Trophoblast cell (in vitro differentiated cells and primary cell): Measurements from ENCODE around the gene NTN5.
"Not testable (repeated sequence)": the region's sequence is repeated elsewhere in the genome, so short reads cannot be mapped to it uniquely, and the experiment has no call there.

Experiments
- DNase-seq, 2 donors: peaks; one replicate each; pipeline ENCODE4 v3.0.0-alpha.2; 2016
- H2AFZ ChIP-seq: 2 replicates; pipeline ENCODE4 v1.6.1; 2013; ENCODE audit warnings: low read length, moderate library complexity, mild to moderate bottlenecking; ENCODE audit not compliant: insufficient read depth, poor library complexity
- H2AK5ac ChIP-seq: 2 replicates; pipeline ENCODE4 v1.6.1; 2013; ENCODE audit warnings: mild to moderate bottlenecking, low read length
- H2BK120ac ChIP-seq: 2 replicates; pipeline ENCODE4 v1.6.1; 2013; ENCODE audit warnings: low read length, mild to moderate bottlenecking, moderate library complexity; ENCODE audit not compliant: insufficient read depth, poor library complexity
- H2BK12ac ChIP-seq: 2 replicates; pipeline ENCODE4 v1.6.1; 2013; ENCODE audit warnings: mild to moderate bottlenecking, low read length, moderate library complexity
- H2BK5ac ChIP-seq: 2 replicates; pipeline ENCODE4 v1.6.1; 2013; ENCODE audit warnings: low read length, low read depth, moderate library complexity, mild to moderate bottlenecking; ENCODE audit not compliant: poor library complexity
- H3K14ac ChIP-seq: 2 replicates; pipeline ENCODE4 v1.6.1; 2013; ENCODE audit warnings: mild to moderate bottlenecking, low read length
- H3K18ac ChIP-seq: 2 replicates; pipeline ENCODE4 v1.6.1; 2013; ENCODE audit warnings: mild to moderate bottlenecking, low read length
- H3K23ac ChIP-seq: 2 replicates; pipeline ENCODE4 v1.6.1; 2013; ENCODE audit warnings: low read length
- H3K27ac ChIP-seq: 2 replicates; pipeline ENCODE4 v1.5.1; 2013; ENCODE audit warnings: low read depth, mild to moderate bottlenecking, inconsistent platforms, low read length, moderate library complexity
- H3K27me3 ChIP-seq: 2 replicates; pipeline ENCODE4 v1.6.1; 2013; ENCODE audit warnings: inconsistent platforms, mild to moderate bottlenecking, low read length, moderate library complexity; ENCODE audit not compliant: insufficient read depth
- H3K36me3 ChIP-seq, 2 experiments: 1 replicate in 1 of 2; 2 replicates in 1 of 2; pipeline ENCODE4 v1.6.1; 2013; ENCODE audit warnings: low read length in 2 of 2, mild to moderate bottlenecking in 2 of 2, moderate library complexity in 1 of 2; ENCODE audit not compliant: insufficient read depth in 2 of 2, control insufficient read depth in 1 of 2
- H3K4ac ChIP-seq: 2 replicates; pipeline ENCODE4 v1.6.1; 2013; ENCODE audit warnings: low read depth, mild to moderate bottlenecking, low read length, moderate library complexity
- H3K4me1 ChIP-seq, 2 experiments: 1 replicate in 1 of 2; 2 replicates in 1 of 2; pipeline ENCODE4 v1.6.1; 2013; ENCODE audit warnings: low read length in 2 of 2, mild to moderate bottlenecking in 2 of 2, moderate library complexity in 1 of 2; ENCODE audit not compliant: insufficient read depth in 2 of 2, control insufficient read depth in 1 of 2
- H3K4me2 ChIP-seq: 2 replicates; pipeline ENCODE4 v1.6.1; 2013; ENCODE audit warnings: inconsistent platforms, mild to moderate bottlenecking, low read length, moderate library complexity
- H3K4me3 ChIP-seq: 2 replicates; pipeline ENCODE4 v1.5.1; 2013; ENCODE audit warnings: mild to moderate bottlenecking, low read depth, low read length, inconsistent platforms
- H3K79me1 ChIP-seq: one replicate; pipeline ENCODE4 v1.6.1; 2013; ENCODE audit warnings: low read length
- H3K79me2 ChIP-seq: 2 replicates; pipeline ENCODE4 v1.6.1; 2013; ENCODE audit warnings: low read length, mild to moderate bottlenecking; ENCODE audit not compliant: control insufficient read depth, insufficient read depth, poor library complexity
- H3K9ac ChIP-seq: 2 replicates; pipeline ENCODE4 v1.6.1; 2013; ENCODE audit warnings: mild to moderate bottlenecking, low read length
- H3K9me3 ChIP-seq: 2 replicates; pipeline ENCODE4 v1.6.1; 2013; ENCODE audit warnings: low read depth, mild to moderate bottlenecking, control low read depth, inconsistent platforms, low read length; ENCODE audit not compliant: insufficient read depth
- H4K12ac ChIP-seq: 2 replicates; pipeline ENCODE4 v1.6.1; 2013; ENCODE audit warnings: low read depth, mild to moderate bottlenecking, low read length, moderate library complexity
- H4K8ac ChIP-seq: 2 replicates; pipeline ENCODE4 v1.6.1; 2013; ENCODE audit warnings: low read depth, mild to moderate bottlenecking, low read length, moderate library complexity
- H4K91ac ChIP-seq: one replicate; pipeline ENCODE4 v1.6.1; 2013; ENCODE audit warnings: low read depth, mild to moderate bottlenecking, low read length, moderate library complexity
- WGBS: extraction: QIAGEN DNeasy Blood & Tissue Kit; methylation state at CpG from one replicate; pipeline ENCODE4 v1.1.7; 2013; ENCODE audit warnings: missing lambda C conversion rate; ENCODE audit not compliant: insufficient read length, insufficient coverage; ENCODE audit errors: extremely low coverage; 5-methylcytosine and 5-hydroxymethylcytosine counted together

NTN5 gene

DNA sequence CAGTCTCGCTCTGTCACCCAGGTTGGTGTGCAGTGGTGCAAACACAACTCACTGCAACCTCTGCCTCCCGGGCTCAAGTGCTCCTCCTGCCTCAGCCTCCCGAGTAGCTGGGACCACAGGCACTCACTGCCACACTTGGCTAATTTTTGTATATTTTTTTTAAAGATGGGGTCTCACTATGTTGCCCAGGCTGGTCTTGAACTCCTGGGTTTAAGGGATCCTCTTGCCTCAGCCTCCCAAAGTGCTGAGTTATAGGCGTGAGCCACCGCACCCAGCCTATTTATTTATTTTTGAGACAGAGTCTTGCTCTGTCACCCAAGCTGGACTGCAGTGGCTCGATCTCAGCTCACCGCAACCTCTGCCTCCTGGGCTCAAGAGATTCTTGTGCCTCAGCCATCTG is 13.8 kb upstream of the NTN5 start:
- H3K23ac ChIP-seq, H3K36me3 ChIP-seq, H3K9ac ChIP-seq, H3K27me3 ChIP-seq, H3K4me1 ChIP-seq, H4K8ac ChIP-seq, DNase-seq, H2BK120ac ChIP-seq, H3K27ac ChIP-seq, H3K79me1 ChIP-seq, H2BK12ac ChIP-seq, H3K4me2 ChIP-seq, H3K79me2 ChIP-seq, H2BK5ac ChIP-seq, H2AK5ac ChIP-seq, H4K91ac ChIP-seq, H3K18ac ChIP-seq, H4K12ac ChIP-seq, H2AFZ ChIP-seq, H3K9me3 ChIP-seq, H3K4ac ChIP-seq, H3K14ac ChIP-seq, H3K4me3 ChIP-seq: not testable (repeated sequence)
- no CpG with 5 or more reads among the region's 7 CpGs for WGBS

DNA sequence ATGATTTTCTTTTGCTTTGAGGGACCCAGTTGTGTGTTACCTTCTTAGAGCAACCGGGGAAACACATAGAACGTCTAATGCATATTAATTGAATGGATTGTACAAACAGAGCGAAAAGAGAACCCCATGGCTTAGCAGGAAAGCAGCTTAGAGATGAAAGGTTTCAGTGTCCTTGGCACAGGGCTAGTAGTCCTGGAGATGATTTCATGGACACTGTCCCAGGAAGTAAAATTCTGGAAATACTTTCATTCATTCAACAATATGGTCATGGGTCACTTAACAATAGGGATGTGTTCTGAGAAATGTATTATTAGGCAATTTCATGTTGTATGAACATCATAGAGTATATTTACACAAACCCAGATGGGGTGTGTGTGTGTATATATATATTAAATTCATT is 13.3 kb upstream of the NTN5 start:
- Histone ChIP-seq H3K4ac (no peak overlapping the region), H4K91ac (no peak overlapping the region), H2BK5ac (no peak overlapping the region), H3K27me3 (no peaks in the 10 kb centered on the region), H3K18ac (no peak overlapping the region), H2BK120ac (no peak overlapping the region), H3K27ac (no peak overlapping the region), H3K36me3 (no peaks in the 10 kb centered on the region), H3K79me2 (no peaks in the 10 kb centered on the region), H3K9ac (no peak overlapping the region), H3K4me1 (no peaks in the 10 kb centered on the region), H4K8ac (no peak overlapping the region), H2AK5ac (no peak overlapping the region), H2BK12ac (no peak overlapping the region), H3K14ac (no peak overlapping the region), H4K12ac (no peak overlapping the region), H2AFZ (no peak overlapping the region), H3K4me3 (no peak overlapping the region), H3K23ac (no peak overlapping the region), H3K79me1 (no peaks in the 10 kb centered on the region), H3K4me2 (no peak overlapping the region), H3K9me3 (no peaks in the 10 kb centered on the region)
- WGBS: no CpG with 5 or more reads among the region's 3 CpGs
- DNase-seq: no peak

DNA sequence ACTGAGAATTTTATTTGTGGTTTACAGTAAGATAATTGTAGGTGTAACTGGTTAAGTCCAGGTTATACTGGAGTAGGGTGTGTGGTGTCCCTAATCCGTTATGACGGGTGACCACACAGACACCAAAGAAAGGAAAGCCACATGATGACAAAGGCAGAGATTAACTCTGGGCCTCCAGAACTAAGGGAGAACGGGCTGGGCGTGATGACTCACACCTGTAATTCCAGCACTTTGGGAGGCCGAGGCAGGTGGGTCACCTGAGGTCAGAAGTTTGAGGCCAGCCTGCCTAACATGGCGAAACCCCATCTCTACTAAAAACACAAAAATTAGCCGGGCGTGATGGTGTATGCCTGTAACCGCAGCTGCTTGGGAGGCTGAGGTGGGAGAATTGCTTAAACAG is 12.8 kb upstream of the NTN5 start:
- H4K8ac ChIP-seq: no peak overlapping the region
- no peak overlapping the region for H2AFZ ChIP-seq
- H2BK5ac ChIP-seq: no peak overlapping the region
- H3K14ac ChIP-seq: no peak overlapping the region
- H4K12ac ChIP-seq: no peak overlapping the region
- H3K9me3 ChIP-seq: no peaks in the 10 kb centered on the region
- no peak overlapping the region for H2AK5ac ChIP-seq
- peak; percentile 44 to 46 for DNase-seq
- no peak overlapping the region for H3K9ac ChIP-seq
- H4K91ac ChIP-seq: no peak overlapping the region
- H3K27me3 ChIP-seq: no peaks in the 10 kb centered on the region
- H3K4me1 ChIP-seq: no peaks in the 10 kb centered on the region
- H2BK120ac ChIP-seq: no peak overlapping the region
- no peaks in the 10 kb centered on the region for H3K36me3 ChIP-seq
- WGBS: no CpG with 5 or more reads among the region's 9 CpGs
- no peaks in the 10 kb centered on the region for H3K79me1 ChIP-seq
- no peak overlapping the region for H3K27ac ChIP-seq
- no peak overlapping the region for H3K4me2 ChIP-seq
- H3K4ac ChIP-seq: no peak overlapping the region
- no peak overlapping the region for H3K4me3 ChIP-seq
- no peaks in the 10 kb centered on the region for H3K79me2 ChIP-seq
- no peak overlapping the region for H2BK12ac ChIP-seq
- H3K18ac ChIP-seq: no peak overlapping the region
- H3K23ac ChIP-seq: no peak overlapping the region

DNA sequence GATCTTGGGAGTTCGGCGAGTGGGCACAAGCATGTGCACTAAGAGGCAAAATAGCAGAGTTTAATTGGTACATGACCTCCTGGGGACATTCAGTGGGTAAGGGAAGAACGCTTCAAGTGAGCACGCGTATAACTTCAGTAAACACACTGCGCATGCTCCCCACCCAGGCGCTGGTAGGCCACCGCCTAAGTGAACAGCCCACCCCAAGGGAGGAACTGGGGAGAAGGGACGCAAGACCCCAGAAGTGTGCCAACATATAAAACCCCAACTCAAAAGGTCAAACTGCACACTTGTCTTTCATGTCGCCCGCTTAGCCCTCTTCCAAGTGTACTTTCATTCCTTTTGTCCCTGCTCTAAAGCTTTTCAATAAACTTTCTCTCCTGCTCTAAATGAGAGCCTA is 10.5 kb upstream of the NTN5 start:
- Histone ChIP-seq H3K9ac (no peak overlapping the region), H3K23ac (no peak overlapping the region), H2BK5ac (no peak overlapping the region), H2AFZ (no peak overlapping the region), H3K14ac (no peak overlapping the region), H3K79me2 (no peaks in the 10 kb centered on the region), H3K79me1 (no peaks in the 10 kb centered on the region), H3K18ac (no peak overlapping the region), H4K12ac (no peak overlapping the region), H3K27ac (no peak overlapping the region), H3K4me3 (no peak overlapping the region), H3K4me2 (no peak overlapping the region), H4K91ac (no peak overlapping the region), H3K27me3 (no peaks in the 10 kb centered on the region), H3K4me1 (no peaks in the 10 kb centered on the region), H2BK120ac (no peak overlapping the region), H3K4ac (no peak overlapping the region), H2BK12ac (no peak overlapping the region), H4K8ac (no peak overlapping the region), H2AK5ac (no peak overlapping the region), H3K9me3 (no peaks in the 10 kb centered on the region), H3K36me3 (no peaks in the 10 kb centered on the region)
- peak; percentile 48 to 72 for DNase-seq
- no CpG with 5 or more reads among the region's 11 CpGs for WGBS

DNA sequence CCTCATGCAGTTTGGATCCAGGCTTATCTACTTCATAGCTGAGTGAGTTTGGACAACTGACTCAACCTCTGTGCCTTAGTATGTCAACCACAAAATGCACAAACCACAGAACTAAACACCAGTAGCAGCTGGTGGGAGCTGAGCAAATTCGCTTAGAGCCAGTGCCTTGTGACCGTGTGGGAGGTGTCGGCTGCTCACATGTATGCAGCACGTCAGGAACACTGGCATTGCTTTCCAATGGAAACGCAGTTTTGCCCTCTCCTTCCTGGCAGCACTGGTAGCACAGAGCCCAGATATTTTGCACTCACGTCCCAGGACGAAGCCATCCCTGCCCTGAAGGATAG is 8.3 kb upstream of the NTN5 start:
- Histone ChIP-seq H2BK12ac (no peak overlapping the region), H3K4me3 (no peak overlapping the region), H3K79me2 (no peaks in the 10 kb centered on the region), H3K4ac (no peak overlapping the region), H3K23ac (no peak overlapping the region), H4K8ac (no peak overlapping the region), H3K27ac (no peak overlapping the region), H4K91ac (no peak overlapping the region), H3K4me2 (no peak overlapping the region), H3K4me1 (no peaks in the 10 kb centered on the region), H2AFZ (no peak overlapping the region), H3K27me3 (no peaks in the 10 kb centered on the region), H2AK5ac (no peak overlapping the region), H2BK5ac (no peak overlapping the region), H2BK120ac (no peak overlapping the region), H3K36me3 (no peaks in the 10 kb centered on the region), H3K18ac (no peak overlapping the region), H3K14ac (no peak overlapping the region), H3K9ac (no peak overlapping the region), H3K79me1 (no peaks in the 10 kb centered on the region), H4K12ac (no peak overlapping the region), H3K9me3 (no peaks in the 10 kb centered on the region)
- no peak for DNase-seq
- no CpG with 5 or more reads among the region's 7 CpGs for WGBS
